Thyroid gland (tissue), 4 donors: ENCODE measurements around the gene NR1I2.

Experiments
- POLR2A ChIP-seq, 2 donors: fragments of 450-650 bp; IDR thresholded peaks; one replicate each; pipeline ENCODE4 v1.6.1; 2017; ENCODE audit warnings: antibody characterized with exemption in 2 of 2, mild to moderate bottlenecking in 2 of 2, moderate library complexity in 1 of 2
- TF ChIP-seq, protein P1 (sequence below), 6 experiments: fragments of 200-600 bp in 3 of 6; fragments of 450-650 bp in 3 of 6; sonication (generic) in 3 of 6; IDR thresholded peaks; one replicate each; pipeline ENCODE4 v1.5.1; 2016 to 2019; ENCODE audit warnings: antibody characterized with exemption in 6 of 6, mild to moderate bottlenecking in 2 of 6, inconsistent platforms in 1 of 6, moderate library complexity in 1 of 6

DNA sequence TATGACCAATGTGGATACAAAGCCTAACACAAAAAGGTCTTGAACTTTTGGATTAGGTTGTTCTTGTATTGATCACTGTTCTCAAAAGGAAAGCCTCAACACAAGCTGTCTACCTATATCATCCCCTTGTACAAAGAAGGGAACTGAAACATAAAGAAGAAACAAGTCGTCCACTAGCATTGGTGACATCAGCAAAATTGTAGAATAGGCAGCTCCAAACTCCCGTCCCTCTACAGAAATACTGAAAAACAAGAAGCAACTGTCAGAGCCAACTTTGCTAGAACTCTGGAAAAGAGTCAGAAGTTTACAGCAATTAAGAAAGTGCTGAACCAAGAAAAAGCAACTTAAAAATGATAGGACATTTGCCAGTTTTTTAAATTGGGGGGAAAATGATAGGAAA, 7.5 kb upstream of the NR1I2 start:
- TF ChIP-seq, protein P1, sequence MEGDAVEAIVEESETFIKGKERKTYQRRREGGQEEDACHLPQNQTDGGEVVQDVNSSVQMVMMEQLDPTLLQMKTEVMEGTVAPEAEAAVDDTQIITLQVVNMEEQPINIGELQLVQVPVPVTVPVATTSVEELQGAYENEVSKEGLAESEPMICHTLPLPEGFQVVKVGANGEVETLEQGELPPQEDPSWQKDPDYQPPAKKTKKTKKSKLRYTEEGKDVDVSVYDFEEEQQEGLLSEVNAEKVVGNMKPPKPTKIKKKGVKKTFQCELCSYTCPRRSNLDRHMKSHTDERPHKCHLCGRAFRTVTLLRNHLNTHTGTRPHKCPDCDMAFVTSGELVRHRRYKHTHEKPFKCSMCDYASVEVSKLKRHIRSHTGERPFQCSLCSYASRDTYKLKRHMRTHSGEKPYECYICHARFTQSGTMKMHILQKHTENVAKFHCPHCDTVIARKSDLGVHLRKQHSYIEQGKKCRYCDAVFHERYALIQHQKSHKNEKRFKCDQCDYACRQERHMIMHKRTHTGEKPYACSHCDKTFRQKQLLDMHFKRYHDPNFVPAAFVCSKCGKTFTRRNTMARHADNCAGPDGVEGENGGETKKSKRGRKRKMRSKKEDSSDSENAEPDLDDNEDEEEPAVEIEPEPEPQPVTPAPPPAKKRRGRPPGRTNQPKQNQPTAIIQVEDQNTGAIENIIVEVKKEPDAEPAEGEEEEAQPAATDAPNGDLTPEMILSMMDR (IDR thresholded peaks at IDR 0.05) = no peak
- TF ChIP-seq POLR2A (IDR thresholded peaks at IDR 0.05) = no peak
